NOMO-1 treated with DMSO at 0.1 percent for 48 hours (cell line): ENCODE results near the gene ABCC1.
"Not testable (repeated sequence)": the region's sequence is repeated elsewhere in the genome, so short reads cannot be mapped to it uniquely, and the experiment has no call there.

Experiments
- DNase-seq: peaks from one replicate; lab custom pipeline; 2025; ENCODE audit not compliant: unreplicated experiment; lab: John Stamatoyannopoulos, UW

Gene ABCC1

GRCh38 chr16:16150117-16150877, 200.9 kb downstream of the ABCC1 start:
- no peak for DNase-seq

- no peak for DNase-seq
Measured at GRCh38 chr16:16150878-16151152, 201.4 kb downstream of the ABCC1 start.

- DNase-seq: no peak
Measured at GRCh38 chr16:16151315-16151714, 201.9 kb downstream of the ABCC1 start.

DNA sequence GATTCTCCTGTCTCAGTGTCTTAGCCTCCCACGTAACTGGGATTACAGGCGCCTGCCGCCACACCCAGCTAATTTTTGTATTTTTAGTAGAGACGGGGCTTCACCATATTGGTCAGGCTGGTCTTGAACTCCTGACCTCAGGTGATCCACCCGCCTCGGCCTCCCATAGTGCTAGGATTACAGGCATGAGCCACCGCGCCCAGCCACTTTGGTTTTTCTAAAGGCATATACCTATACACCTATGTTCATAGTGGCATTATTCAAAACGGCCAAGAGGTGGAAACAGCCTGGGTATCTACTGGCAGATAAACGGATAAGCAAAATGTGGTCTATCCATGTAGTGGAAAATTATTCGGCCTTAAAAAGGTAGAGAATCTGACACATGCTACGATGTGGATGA, 203.6 kb downstream of the ABCC1 start:
- DNase-seq: not testable (repeated sequence)

- DNase-seq: no peak
Measured at GRCh38 chr16:16154281-16154951, 205.0 kb downstream of the ABCC1 start.

DNA sequence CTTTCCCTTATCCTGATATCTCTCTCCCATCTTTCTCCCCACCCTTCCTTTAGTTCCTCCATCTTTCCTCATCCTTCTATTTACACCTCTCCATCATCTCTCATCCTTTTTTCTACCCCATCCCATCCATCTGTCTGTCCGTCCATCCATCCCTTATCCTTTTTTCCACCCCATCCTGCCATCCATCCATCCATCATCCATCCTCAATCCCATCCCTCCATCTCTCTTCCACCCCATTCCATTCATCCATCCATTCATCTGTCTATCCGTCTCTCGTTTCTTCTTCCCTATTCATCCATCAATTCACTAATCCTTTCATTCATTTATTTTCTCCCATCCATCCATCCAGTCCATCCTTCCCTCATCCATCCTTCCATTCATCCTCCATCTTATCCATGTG, 205.8 kb downstream of the ABCC1 start:
- no peak for DNase-seq

GRCh38 chr16:16157166-16157565, 207.8 kb downstream of the ABCC1 start:
- DNase-seq: no peak

DNA sequence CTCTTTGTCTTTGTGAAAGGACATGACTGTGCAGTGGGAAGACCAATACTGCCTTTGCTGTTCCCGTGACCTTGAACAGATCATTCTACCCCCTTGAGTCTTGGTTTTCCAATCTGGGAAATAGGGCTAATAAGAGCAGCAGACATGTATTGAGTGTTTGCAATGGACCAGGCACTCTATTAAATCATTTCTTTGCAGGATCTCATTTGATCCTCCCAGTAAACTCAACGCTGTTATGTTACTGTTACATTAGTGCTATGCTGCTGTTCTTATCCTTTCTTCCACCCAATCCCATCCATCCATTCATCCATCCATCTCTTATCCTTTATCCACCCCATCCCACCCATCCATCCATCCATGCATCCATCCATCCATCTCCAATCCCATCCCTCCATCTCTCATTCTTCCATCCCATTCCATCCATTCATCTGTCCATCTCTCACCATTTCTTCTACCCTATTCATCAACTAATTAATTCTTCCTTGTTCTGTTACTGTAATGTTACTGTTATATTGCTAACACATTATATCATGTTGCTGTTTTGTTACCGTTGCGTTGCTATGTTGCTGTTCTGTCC, 208.8 kb downstream of the ABCC1 start:
- no peak for DNase-seq

GRCh38 chr16:16158741-16159374, 209.4 kb downstream of the ABCC1 start:
- no peak for DNase-seq

DNA sequence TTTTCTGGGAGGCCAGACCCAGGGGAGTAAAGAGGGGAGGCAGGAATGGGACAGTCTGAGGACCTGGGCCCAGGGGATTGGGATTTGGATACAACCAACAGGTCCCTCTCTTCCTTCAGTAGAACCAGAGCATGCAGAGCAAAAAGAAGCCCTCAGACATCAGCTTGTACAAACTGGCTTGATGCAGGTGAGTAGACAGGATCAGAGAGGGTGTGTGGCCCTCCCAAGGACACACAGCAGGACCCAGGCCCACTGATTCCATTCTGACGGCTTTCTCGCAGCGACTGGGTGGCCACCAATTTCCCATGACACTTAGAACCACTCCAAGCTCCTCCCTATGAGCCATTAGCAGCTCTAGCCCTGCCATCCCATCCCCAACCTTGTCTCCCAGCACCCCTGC, 210.2 kb downstream of the ABCC1 start:
- no peak for DNase-seq

- DNase-seq: no peak
Measured at GRCh38 chr16:16161319-16161718, 211.9 kb downstream of the ABCC1 start.

DNA sequence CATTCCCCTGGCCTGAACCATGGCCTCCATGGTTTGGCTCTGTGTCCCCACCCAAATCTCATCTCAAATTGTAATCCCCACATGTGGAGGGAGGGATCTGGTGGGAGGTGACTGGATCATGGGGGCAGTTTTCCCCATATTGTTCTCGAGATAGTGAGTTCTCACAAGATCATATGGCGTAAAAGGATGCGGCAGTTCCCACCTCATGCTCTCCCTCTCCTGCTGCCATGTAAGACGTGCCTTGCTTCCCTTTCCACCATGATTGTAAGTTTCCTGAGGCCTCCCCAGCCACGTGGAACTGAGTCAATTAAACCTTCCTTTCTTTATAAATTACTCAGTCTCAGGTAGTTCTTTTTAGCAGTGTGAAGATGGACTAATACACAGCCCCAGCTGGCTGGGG, 212.4 kb downstream of the ABCC1 start:
- DNase-seq: not testable (repeated sequence)

DNA sequence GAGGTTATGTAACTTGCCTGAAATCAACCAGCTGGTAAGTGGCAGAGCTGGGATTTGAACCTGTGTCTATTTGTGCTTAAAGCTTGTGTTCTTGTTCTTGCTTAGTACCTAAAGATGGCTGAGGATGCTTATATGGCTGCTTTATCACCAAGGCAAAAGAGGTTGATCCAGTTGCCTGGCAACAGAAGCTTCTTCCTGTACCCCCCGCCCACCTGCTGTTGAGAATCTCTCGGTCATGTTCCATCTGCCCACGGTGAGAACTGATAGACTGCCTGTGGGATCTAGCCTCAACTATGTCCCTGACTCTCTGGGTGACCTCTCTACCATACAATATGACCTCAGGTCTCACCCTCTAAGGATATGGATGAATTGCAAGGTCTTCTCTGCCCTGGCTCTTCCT, 213.2 kb downstream of the ABCC1 start:
- no peak for DNase-seq

DNA sequence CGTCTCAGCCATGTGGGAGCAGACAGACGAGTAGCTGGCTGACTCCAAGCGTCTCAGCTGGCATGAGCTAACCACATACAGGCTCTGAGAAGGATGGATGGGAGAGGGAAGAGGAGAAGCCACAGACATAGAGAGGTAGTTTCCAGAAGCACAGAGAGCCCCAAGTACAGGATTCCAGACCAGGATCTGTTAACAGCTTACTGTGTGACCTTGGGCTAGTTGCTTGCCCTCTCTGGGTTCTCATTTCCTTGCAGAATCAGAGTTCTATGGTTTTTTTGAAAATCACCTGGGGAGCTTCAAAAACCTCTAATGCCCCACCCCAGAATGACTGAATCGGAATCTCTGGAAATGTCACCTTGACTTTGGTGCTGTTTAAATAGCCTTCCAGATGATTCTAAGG, 213.7 kb downstream of the ABCC1 start:
- no peak for DNase-seq

DNA sequence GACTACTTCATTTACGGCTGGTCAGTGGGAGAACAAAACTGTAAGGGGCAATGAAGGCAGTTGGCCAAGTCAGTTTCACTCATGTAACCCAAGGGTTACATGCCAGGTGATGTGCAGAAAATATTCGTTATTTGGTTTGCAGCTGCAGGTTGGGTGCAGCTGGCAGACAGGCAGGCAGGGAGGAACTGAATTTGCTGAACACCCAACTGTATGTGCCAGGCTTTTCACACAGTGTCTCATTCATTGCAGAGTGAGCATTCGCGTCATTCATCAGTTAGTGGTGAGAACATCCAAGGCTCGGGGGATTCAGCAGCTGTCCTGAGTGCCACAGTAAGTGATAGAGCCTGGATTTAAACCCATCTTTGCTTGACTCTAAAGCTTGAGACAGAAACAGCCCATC, 214.2 kb downstream of the ABCC1 start:
- DNase-seq: no peak

DNA sequence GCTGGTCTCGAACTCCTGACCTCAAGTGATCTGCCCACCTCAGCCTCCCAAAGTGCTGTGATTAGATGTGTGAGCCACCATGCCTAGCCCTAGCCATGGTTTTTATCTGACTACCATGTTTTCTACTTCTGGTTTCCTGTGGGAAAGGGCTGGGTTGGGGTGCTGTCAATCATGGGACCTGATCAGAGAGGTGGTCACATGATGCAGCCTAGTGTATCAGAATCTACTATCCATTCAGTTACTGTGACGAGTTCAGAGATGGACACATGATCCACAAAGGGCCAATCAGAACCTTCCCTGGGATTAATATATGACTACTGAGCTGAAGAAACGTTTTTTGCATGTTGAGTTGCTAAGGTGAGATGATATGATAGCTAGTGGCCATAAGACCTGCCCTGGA, 214.8 kb downstream of the ABCC1 start:
- DNase-seq: no peak

- DNase-seq: no peak
Measured at GRCh38 chr16:16166085-16166484, 216.7 kb downstream of the ABCC1 start.

DNA sequence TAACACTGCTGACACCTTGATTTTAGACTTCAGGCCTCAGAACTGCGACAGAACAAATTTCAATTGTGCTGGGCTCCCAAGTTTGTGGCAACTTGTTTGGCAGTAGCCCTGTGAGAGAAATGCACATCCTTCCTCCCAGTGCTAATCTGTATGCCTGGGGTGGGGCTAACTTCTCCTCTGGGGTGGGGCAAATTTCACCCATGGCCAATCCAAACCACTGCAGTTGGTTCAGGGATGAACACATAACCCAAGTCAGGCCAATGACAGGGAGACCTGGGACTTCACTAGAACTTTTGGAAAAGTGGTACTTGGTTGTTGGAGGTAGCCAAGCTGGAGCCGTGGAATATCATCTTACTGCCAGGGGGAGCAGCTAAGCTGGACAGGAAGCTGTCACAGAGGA, 217.5 kb downstream of the ABCC1 start:
- no peak for DNase-seq

DNA sequence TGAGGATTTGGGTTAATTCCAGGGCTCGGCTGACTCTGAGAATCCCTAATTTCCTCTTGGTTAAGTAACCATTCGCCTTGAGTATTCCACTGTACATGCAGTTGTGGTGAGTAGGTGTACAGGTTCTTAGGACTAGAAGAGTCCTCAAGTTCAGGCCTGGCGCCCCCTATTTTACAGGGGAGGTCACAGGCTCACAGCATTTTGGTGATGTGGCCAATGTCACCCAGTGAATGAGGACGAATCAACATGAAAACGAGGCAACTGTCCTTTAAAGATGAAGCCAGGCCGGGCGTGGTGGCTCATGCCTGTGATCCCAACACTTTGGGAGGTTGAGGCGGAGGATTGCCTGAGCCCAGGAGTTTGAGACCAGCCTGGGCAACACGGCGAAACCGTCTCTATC, 218.5 kb downstream of the ABCC1 start:
- DNase-seq: no peak

DNA sequence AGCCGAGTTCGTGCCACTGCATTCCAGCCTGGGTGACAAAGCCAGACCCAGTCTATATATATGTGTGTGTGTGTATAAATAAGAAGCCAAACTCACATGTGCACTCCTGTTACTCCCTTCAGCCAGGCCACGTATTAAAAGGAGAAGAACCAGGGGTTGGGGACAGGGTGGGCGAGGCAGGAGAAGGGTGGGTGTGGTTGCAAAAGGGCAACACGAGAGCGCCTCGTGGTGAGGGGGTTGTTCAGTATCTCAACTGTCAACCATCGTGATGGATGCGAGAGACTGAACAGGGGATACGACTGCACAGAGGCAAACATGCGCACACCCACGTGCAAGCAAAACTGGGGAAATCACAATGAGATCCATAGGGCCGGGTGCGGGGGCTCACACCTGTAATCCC, 219.0 kb downstream of the ABCC1 start:
- DNase-seq: no peak

DNA sequence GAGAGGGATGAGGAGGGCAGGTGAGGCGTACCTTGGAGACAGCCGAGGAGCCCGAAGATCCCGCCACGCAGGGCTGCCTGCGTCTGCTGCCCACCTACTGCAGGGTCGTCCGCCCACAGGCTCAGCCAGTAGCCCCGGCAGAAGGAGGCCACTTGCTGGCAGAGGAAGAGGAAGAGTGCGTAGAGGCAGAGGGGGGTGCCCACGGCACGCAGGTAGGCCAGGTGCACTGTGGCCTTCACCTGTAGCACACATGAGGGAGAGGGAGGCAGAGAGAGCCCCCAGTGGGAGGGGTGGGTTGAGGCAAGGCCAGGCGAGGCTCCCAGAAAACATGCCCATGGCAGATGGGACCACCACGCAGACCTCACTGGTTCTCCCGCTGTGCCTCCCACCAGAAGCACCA, 220.2 kb downstream of the ABCC1 start:
- DNase-seq: no peak

DNA sequence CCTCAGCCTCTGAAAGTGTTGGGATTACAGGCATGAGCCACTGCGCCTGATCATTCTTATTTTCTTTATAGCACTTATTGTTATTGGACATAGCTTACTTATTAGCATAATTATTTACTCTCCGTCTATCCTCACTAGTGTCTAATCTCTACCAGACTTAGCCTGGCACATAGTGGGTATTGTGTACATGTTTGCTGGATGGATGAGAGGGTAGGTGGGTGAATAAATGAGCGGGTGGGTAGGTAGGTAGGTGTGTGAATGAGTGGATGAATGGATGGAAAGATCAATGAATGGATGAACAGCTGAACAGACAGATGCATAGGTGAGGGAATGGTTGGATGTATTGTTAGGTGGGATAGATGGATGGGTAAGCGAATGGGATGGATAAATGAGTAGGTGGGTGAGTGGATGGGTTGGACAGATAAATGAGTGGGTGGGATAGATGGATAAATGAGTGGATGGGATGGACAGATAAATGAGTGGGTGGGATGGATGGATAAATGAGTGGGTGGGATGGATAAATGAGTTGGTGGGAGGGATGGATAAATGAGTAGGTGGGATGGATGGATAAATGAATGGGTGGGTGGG, 222.0 kb downstream of the ABCC1 start:
- DNase-seq: no peak
